Skeletal muscle tissue (tissue), 4 donors: ENCODE results near the gene NBPF6. TPM values are rescaled to one million over a fixed set of nuclear protein-coding genes. Genes with fewer than 3 reads are reported as not detected.
"Not testable (repeated sequence)": the region's sequence is repeated elsewhere in the genome, so short reads cannot be mapped to it uniquely, and the experiment has no call there.

Source experiments
- H3K27ac ChIP-seq: one replicate; pipeline ENCODE4 v1.7.0; 2013; ENCODE audit warnings: mild to moderate bottlenecking, low read depth, low read length, inconsistent platforms
- H3K27me3 ChIP-seq, 3 donors: one replicate each; pipeline ENCODE4 v1.7.0; 2013; ENCODE audit warnings: low read length in 3 of 3; ENCODE audit not compliant: control insufficient read depth in 3 of 3, insufficient read depth in 3 of 3
- H3K36me3 ChIP-seq, 3 donors: one replicate each; pipeline ENCODE4 v1.7.0; 2013; ENCODE audit warnings: low read length in 3 of 3; ENCODE audit not compliant: control insufficient read depth in 3 of 3, insufficient read depth in 3 of 3
- H3K4me1 ChIP-seq, 3 donors: one replicate each; pipeline ENCODE4 v1.7.0; 2013; ENCODE audit warnings: low read length in 3 of 3, mild to moderate bottlenecking in 3 of 3; ENCODE audit not compliant: control insufficient read depth in 3 of 3, insufficient read depth in 3 of 3
- H3K4me3 ChIP-seq, 3 donors: one replicate each; pipeline ENCODE4 v1.7.0; 2013; ENCODE audit warnings: low read length in 3 of 3
- H3K9ac ChIP-seq, 3 donors: one replicate each; pipeline ENCODE4 v1.7.0; 2013; ENCODE audit warnings: low read length in 3 of 3, mild to moderate bottlenecking in 3 of 3, moderate library complexity in 2 of 3, low read depth in 1 of 3
- H3K9me3 ChIP-seq, 3 donors: one replicate each; pipeline ENCODE4 v1.7.0; 2013; ENCODE audit warnings: low read length in 3 of 3; ENCODE audit not compliant: control insufficient read depth in 3 of 3
- total RNA-seq: library from RNA; depleted of rRNA; stranded (reverse); fragments of >200 nt; gene quantifications from one replicate; pipeline ENCODE4 v1.2.3, GENCODE V29; 2014
- donor health status: Osteomylitis.

The NBPF6 gene
- total RNA-seq, 1 donor from 2014 or later = not detected

GRCh38 chr1:108461758-108462157, 11.6 kb downstream of the NBPF6 start:
- not testable (repeated sequence) for H3K9ac ChIP-seq, H3K9me3 ChIP-seq, H3K36me3 ChIP-seq, H3K27ac ChIP-seq, H3K27me3 ChIP-seq, H3K4me3 ChIP-seq, H3K4me1 ChIP-seq

- H3K9ac ChIP-seq, H3K27me3 ChIP-seq, H3K27ac ChIP-seq, H3K36me3 ChIP-seq, H3K9me3 ChIP-seq, H3K4me1 ChIP-seq, H3K4me3 ChIP-seq: not testable (repeated sequence)
Observed at GRCh38 chr1:108463962-108464361, 13.8 kb downstream of the NBPF6 start.

- H3K9ac ChIP-seq, H3K9me3 ChIP-seq, H3K4me1 ChIP-seq, H3K4me3 ChIP-seq, H3K27me3 ChIP-seq, H3K27ac ChIP-seq, H3K36me3 ChIP-seq: not testable (repeated sequence)
Observed at GRCh38 chr1:108466166-108466565, 16.0 kb downstream of the NBPF6 start.

GRCh38 chr1:108467155-108467554, 17.0 kb downstream of the NBPF6 start:
- H3K27me3 ChIP-seq, H3K27ac ChIP-seq, H3K9me3 ChIP-seq, H3K4me1 ChIP-seq, H3K4me3 ChIP-seq, H3K36me3 ChIP-seq, H3K9ac ChIP-seq: not testable (repeated sequence)

- not testable (repeated sequence) for H3K27me3 ChIP-seq, H3K9ac ChIP-seq, H3K36me3 ChIP-seq, H3K27ac ChIP-seq, H3K4me1 ChIP-seq, H3K4me3 ChIP-seq, H3K9me3 ChIP-seq
Observed at GRCh38 chr1:108470750-108471149, 20.6 kb downstream of the NBPF6 start.

GRCh38 chr1:108474516-108474915, 24.4 kb downstream of the NBPF6 start:
- H3K9ac ChIP-seq, H3K4me1 ChIP-seq, H3K9me3 ChIP-seq, H3K4me3 ChIP-seq, H3K36me3 ChIP-seq, H3K27ac ChIP-seq, H3K27me3 ChIP-seq: not testable (repeated sequence)

- H3K36me3 ChIP-seq = no peaks in the 10 kb centered on the region
- H3K9me3 ChIP-seq = peaks cover 0 to 4% (median 0%) of the 10 kb centered on the region in 3 donors
- H3K4me1 ChIP-seq = no peaks in the 10 kb centered on the region
- H3K4me3 ChIP-seq = no peak overlapping the region
- H3K9ac ChIP-seq = no peak overlapping the region
- no peaks in the 10 kb centered on the region for H3K27me3 ChIP-seq
- no peak overlapping the region for H3K27ac ChIP-seq
Observed at GRCh38 chr1:108478429-108479015, 28.4 kb downstream of the NBPF6 start.

- H3K36me3 ChIP-seq = no peaks in the 10 kb centered on the region
- no peaks in the 10 kb centered on the region for H3K4me1 ChIP-seq
- H3K27me3 ChIP-seq = no peaks in the 10 kb centered on the region
- no peak overlapping the region for H3K9ac ChIP-seq
- H3K9me3 ChIP-seq = peaks cover 0 to 4% (median 0%) of the 10 kb centered on the region in 3 donors
- no peak overlapping the region for H3K27ac ChIP-seq
- no peak overlapping the region for H3K4me3 ChIP-seq
Observed at GRCh38 chr1:108482708-108483107, 32.6 kb downstream of the NBPF6 start.

GRCh38 chr1:108485990-108486389, 35.8 kb downstream of the NBPF6 start:
- not testable (repeated sequence) for H3K9ac ChIP-seq, H3K27me3 ChIP-seq, H3K27ac ChIP-seq, H3K4me3 ChIP-seq, H3K36me3 ChIP-seq, H3K4me1 ChIP-seq, H3K9me3 ChIP-seq

GRCh38 chr1:108486707-108487106, 36.6 kb downstream of the NBPF6 start:
- H3K36me3 ChIP-seq, H3K27me3 ChIP-seq, H3K4me3 ChIP-seq, H3K9ac ChIP-seq, H3K9me3 ChIP-seq, H3K4me1 ChIP-seq, H3K27ac ChIP-seq: not testable (repeated sequence)

GRCh38 chr1:108495008-108495407, 44.9 kb downstream of the NBPF6 start:
- not testable (repeated sequence) for H3K9ac ChIP-seq, H3K9me3 ChIP-seq, H3K27me3 ChIP-seq, H3K4me1 ChIP-seq, H3K27ac ChIP-seq, H3K4me3 ChIP-seq, H3K36me3 ChIP-seq
